HTERT RPE-1 (cell line): Measurements from ENCODE around the gene SYTL1.

ENCODE experiments used
- in situ Hi-C: fragments of 300-500 bp; cut with MboI; formaldehyde crosslinking; loops from 4 replicates; pipeline ENCODE4 v1.14.3; 2020; ENCODE audit warnings: low sequenced_read_pairs

Gene SYTL1

GRCh38 chr1:27346991-27347624, 5.3 kb downstream of the SYTL1 start:
- in situ Hi-C loops: no loop called here

GRCh38 chr1:27348861-27349783, 7.3 kb downstream of the SYTL1 start:
- in situ Hi-C loops: no loop called here

GRCh38 chr1:27349784-27350662, 8.2 kb downstream of the SYTL1 start:
- in situ Hi-C loops: no loop called here

- in situ Hi-C loops: no loop called here
These were observed 9.1 kb downstream of the SYTL1 start for GRCh38 chr1:27350663-27351540.

GRCh38 chr1:27351541-27352107, 9.8 kb downstream of the SYTL1 start:
- in situ Hi-C loops: no loop called here

GRCh38 chr1:27353166-27353565, 11.3 kb downstream of the SYTL1 start:
- in situ Hi-C loops: no loop called here

- in situ Hi-C loops: no loop called here
These were observed 11.8 kb downstream of the SYTL1 start for GRCh38 chr1:27353629-27354028.

- in situ Hi-C loops: no loop called here
These were observed 13.9 kb downstream of the SYTL1 start for GRCh38 chr1:27355683-27356082.

- in situ Hi-C loops: no loop called here
These were observed 14.4 kb downstream of the SYTL1 start for GRCh38 chr1:27356277-27356618.

GRCh38 chr1:27356619-27357280, 14.9 kb downstream of the SYTL1 start:
- in situ Hi-C loops: no loop called here

- in situ Hi-C loops: no loop called here
These were observed 15.6 kb downstream of the SYTL1 start for GRCh38 chr1:27357281-27358037.

- in situ Hi-C loops: no loop called here
These were observed 16.5 kb downstream of the SYTL1 start for GRCh38 chr1:27358038-27358927.

GRCh38 chr1:27358928-27359313, 17.1 kb downstream of the SYTL1 start:
- in situ Hi-C loops: no loop called here

- in situ Hi-C loops: no loop called here
These were observed 18.0 kb downstream of the SYTL1 start for GRCh38 chr1:27359822-27360158.

GRCh38 chr1:27360159-27361043, 18.6 kb downstream of the SYTL1 start:
- in situ Hi-C loops: no loop called here

- in situ Hi-C loops: no loop called here
These were observed 19.2 kb downstream of the SYTL1 start for GRCh38 chr1:27361044-27361402.

- in situ Hi-C loops: no loop called here
These were observed 19.7 kb downstream of the SYTL1 start for GRCh38 chr1:27361553-27361952.
